GM12878 (cell line): Measurements from ENCODE around the gene MIPOL1.

ENCODE experiments used
- CREB1 ChIP-seq: IDR thresholded peaks from 2 replicates; pipeline ENCODE4 v1.6.1; 2012; ENCODE audit warnings: low read depth, mild to moderate bottlenecking, inconsistent platforms
- POLR2AphosphoS5 ChIP-seq: IDR thresholded peaks from 2 replicates; pipeline ENCODE4 v1.6.1; 2011; ENCODE audit warnings: mild to moderate bottlenecking, low read length, inconsistent platforms
- TF ChIP-seq, protein P1 (sequence below), 3 experiments: IDR thresholded peaks in 2 of 3; conservative IDR thresholded peaks in 1 of 3; 2 replicates each; pipeline ENCODE4 v1.5.1; 2011; ENCODE audit warnings: low read depth in 3 of 3, low read length in 3 of 3, mild to moderate bottlenecking in 3 of 3, control low read depth in 2 of 3, moderate library complexity in 2 of 3, inconsistent platforms in 1 of 3, mixed read lengths in 1 of 3; ENCODE audit not compliant: control insufficient read depth in 2 of 3, insufficient read depth in 1 of 3; ENCODE audit errors: extremely low read depth in 1 of 3
- TF ChIP-seq, protein P2 (sequence below): fragments of 450-650 bp; IDR thresholded peaks from 2 replicates; pipeline ENCODE4 v1.6.1; 2017; ENCODE audit warnings: mild to moderate bottlenecking, moderate library complexity

DNA sequence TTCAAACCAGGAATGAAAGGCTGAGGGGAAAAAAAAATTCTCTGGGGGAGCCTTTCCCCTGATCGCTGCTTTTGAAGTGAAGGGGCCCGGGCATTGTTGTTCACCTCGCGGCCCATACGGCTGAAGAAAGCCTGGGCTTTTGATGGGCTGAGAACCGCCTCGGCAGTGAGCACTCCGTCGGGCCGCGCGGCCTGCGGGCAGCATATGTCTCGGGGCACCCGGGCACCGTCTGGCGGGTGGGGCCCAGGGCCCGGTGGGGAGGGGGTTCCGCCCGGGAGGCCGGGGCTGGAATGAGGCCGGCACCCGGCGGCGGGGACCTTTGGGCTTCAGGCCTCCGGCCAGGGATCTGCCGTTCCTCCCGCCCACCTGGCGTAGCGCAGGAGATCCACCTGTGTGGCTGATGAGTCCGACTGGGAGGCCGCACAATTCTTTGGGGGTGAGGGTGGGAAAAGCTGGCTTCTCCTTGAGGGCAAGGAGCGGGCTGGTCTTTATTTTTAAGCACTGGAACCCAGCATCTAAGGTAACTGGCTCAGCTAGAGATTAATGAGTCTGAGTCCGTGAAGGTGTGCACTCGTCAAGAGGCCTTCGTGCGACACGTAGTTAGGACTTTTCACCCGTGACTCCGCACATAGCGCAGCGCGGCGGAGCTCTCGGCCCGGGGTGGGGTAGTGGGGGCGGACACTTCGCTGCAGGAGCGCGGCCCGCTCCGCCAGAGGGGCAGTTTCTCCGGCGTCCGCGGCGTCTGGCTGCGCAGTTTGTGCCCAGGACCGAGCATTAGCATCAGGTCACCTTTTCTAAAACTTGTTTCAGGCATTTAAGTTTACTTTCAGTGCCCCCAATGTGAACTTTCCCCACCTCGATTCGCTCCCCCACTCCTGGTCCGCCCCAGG lies 386.7 kb downstream of the MIPOL1 start:
- TF ChIP-seq, protein P1, sequence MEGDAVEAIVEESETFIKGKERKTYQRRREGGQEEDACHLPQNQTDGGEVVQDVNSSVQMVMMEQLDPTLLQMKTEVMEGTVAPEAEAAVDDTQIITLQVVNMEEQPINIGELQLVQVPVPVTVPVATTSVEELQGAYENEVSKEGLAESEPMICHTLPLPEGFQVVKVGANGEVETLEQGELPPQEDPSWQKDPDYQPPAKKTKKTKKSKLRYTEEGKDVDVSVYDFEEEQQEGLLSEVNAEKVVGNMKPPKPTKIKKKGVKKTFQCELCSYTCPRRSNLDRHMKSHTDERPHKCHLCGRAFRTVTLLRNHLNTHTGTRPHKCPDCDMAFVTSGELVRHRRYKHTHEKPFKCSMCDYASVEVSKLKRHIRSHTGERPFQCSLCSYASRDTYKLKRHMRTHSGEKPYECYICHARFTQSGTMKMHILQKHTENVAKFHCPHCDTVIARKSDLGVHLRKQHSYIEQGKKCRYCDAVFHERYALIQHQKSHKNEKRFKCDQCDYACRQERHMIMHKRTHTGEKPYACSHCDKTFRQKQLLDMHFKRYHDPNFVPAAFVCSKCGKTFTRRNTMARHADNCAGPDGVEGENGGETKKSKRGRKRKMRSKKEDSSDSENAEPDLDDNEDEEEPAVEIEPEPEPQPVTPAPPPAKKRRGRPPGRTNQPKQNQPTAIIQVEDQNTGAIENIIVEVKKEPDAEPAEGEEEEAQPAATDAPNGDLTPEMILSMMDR (IDR thresholded peaks at IDR 0.05 in 2 of 3, conservative IDR thresholded peaks at IDR 0.05 in 1 of 3; ENCODE audit: control insufficient read depth in 2 of 3, extremely low read depth in 1 of 3, insufficient read depth in 1 of 3, low read depth in 3 of 3, low read length in 3 of 3): no peak
- TF ChIP-seq CREB1 (no peak), POLR2AphosphoS5 (no peak)
- TF ChIP-seq, protein P2, sequence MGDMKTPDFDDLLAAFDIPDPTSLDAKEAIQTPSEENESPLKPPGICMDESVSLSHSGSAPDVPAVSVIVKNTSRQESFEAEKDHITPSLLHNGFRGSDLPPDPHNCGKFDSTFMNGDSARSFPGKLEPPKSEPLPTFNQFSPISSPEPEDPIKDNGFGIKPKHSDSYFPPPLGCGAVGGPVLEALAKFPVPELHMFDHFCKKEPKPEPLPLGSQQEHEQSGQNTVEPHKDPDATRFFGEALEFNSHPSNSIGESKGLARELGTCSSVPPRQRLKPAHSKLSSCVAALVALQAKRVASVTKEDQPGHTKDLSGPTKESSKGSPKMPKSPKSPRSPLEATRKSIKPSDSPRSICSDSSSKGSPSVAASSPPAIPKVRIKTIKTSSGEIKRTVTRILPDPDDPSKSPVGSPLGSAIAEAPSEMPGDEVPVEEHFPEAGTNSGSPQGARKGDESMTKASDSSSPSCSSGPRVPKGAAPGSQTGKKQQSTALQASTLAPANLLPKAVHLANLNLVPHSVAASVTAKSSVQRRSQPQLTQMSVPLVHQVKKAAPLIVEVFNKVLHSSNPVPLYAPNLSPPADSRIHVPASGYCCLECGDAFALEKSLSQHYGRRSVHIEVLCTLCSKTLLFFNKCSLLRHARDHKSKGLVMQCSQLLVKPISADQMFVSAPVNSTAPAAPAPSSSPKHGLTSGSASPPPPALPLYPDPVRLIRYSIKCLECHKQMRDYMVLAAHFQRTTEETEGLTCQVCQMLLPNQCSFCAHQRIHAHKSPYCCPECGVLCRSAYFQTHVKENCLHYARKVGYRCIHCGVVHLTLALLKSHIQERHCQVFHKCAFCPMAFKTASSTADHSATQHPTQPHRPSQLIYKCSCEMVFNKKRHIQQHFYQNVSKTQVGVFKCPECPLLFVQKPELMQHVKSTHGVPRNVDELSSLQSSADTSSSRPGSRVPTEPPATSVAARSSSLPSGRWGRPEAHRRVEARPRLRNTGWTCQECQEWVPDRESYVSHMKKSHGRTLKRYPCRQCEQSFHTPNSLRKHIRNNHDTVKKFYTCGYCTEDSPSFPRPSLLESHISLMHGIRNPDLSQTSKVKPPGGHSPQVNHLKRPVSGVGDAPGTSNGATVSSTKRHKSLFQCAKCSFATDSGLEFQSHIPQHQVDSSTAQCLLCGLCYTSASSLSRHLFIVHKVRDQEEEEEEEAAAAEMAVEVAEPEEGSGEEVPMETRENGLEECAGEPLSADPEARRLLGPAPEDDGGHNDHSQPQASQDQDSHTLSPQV: no peak
